IMR-90 (cell line): ENCODE results near the gene PLEKHA8. TPM values are rescaled to one million over a fixed set of nuclear protein-coding genes. Genes with fewer than 3 reads are reported as not detected.
A peak's percentile ranks its signal among the peaks of the same experiment; 100 is the strongest.

Source experiments
- ATAC-seq: fragments of 200-7000 bp; cut with Tn5 transposase; 2 replicates; pipeline ENCODE4 v1.9.1; 2020; ENCODE audit warnings: low read depth, mild to moderate bottlenecking, moderate library complexity
- BruUV-seq: library from RNA; stranded (reverse); fragments of 400-500 nt; replicated peaks from 2 replicates; lab custom pipeline; 2021; lab: Mats Ljungman, UMichigan
- CTCF ChIA-PET: fragments of 300-600 bp; formaldehyde crosslinking; extraction: SDS; loops from one replicate; lab custom pipeline; 2021; ENCODE audit warnings: antibody characterized with exemption; lab: Yijun Ruan, JAX
- POLR2A ChIA-PET: fragments of 300-600 bp; sonication (Branson Sonifier 250); formaldehyde crosslinking; loops from one replicate; lab custom pipeline; 2022; ENCODE audit warnings: antibody characterized with exemption; ENCODE audit not compliant: unreplicated experiment; lab: Charles Lee
- DNase-seq: peaks from one replicate; pipeline ENCODE4 v3.0.0; 2013
- H2AFZ ChIP-seq: replicated peaks from 2 replicates; pipeline ENCODE3; 2013; ENCODE audit warnings: low read length, mild to moderate bottlenecking; ENCODE audit not compliant: poor library complexity
- H2AK5ac ChIP-seq: 2 replicates; pipeline ENCODE4 v1.6.1; 2013; ENCODE audit warnings: low read depth, low read length, inconsistent platforms
- H2AK9ac ChIP-seq: replicated peaks from 2 replicates; pipeline ENCODE3; 2013; ENCODE audit warnings: mild to moderate bottlenecking, low read depth, low read length, moderate library complexity; ENCODE audit not compliant: poor library complexity
- H2BK120ac ChIP-seq: 2 replicates; pipeline ENCODE4 v1.6.1; 2013; ENCODE audit warnings: low read depth, low read length, inconsistent platforms
- H2BK15ac ChIP-seq: 3 replicates; pipeline ENCODE4 v1.6.1; 2013; ENCODE audit warnings: low read depth, low read length, inconsistent platforms
- H2BK20ac ChIP-seq: 2 replicates; pipeline ENCODE4 v1.6.1; 2013; ENCODE audit warnings: low read depth, mild to moderate bottlenecking, inconsistent platforms, low read length, moderate library complexity
- H2BK5ac ChIP-seq: 2 replicates; pipeline ENCODE4 v1.6.1; 2013; ENCODE audit warnings: mild to moderate bottlenecking, low read depth, low read length, inconsistent platforms; ENCODE audit not compliant: poor library complexity, severe bottlenecking
- H3K14ac ChIP-seq: replicated peaks from 2 replicates; pipeline ENCODE4 v1.6.1; 2013; ENCODE audit warnings: low read depth, low read length, inconsistent platforms
- H3K18ac ChIP-seq: 2 replicates; pipeline ENCODE4 v1.6.1; 2013; ENCODE audit warnings: low read depth, low read length, control low read depth
- H3K23ac ChIP-seq: 2 replicates; pipeline ENCODE4 v1.6.1; 2013; ENCODE audit warnings: low read depth, low read length, inconsistent platforms
- H3K27ac ChIP-seq: 2 replicates; pipeline ENCODE4 v1.5.1; 2013; ENCODE audit warnings: mild to moderate bottlenecking, control low read depth, low read length; ENCODE audit not compliant: insufficient read depth
- H3K27me3 ChIP-seq: 2 replicates; pipeline ENCODE4 v1.6.1; 2013; ENCODE audit warnings: low read length; ENCODE audit not compliant: control insufficient read depth, insufficient read depth
- H3K36me3 ChIP-seq: 2 replicates; pipeline ENCODE4 v1.6.1; 2013; ENCODE audit warnings: low read length, mixed read lengths; ENCODE audit not compliant: control insufficient read depth, insufficient read depth
- H3K4ac ChIP-seq: 2 replicates; pipeline ENCODE4 v1.6.1; 2013; ENCODE audit warnings: low read depth, low read length, inconsistent platforms
- H3K4me1 ChIP-seq: 2 replicates; pipeline ENCODE4 v1.6.1; 2013; ENCODE audit warnings: low read length, mixed read lengths; ENCODE audit not compliant: control insufficient read depth, insufficient read depth
- H3K4me2 ChIP-seq: 2 replicates; pipeline ENCODE4 v1.6.1; 2013; ENCODE audit warnings: low read depth, mild to moderate bottlenecking, control low read depth, low read length, moderate library complexity
- H3K4me3 ChIP-seq: 2 replicates; pipeline ENCODE4 v1.5.1; 2013; ENCODE audit warnings: low read depth, mild to moderate bottlenecking, control low read depth, low read length, moderate library complexity; ENCODE audit not compliant: insufficient read depth
- H3K56ac ChIP-seq: 2 replicates; pipeline ENCODE4 v1.6.1; 2013; ENCODE audit warnings: low read length, inconsistent platforms; ENCODE audit not compliant: insufficient read depth; ENCODE audit errors: extremely low read depth
- H3K79me1 ChIP-seq, 2 experiments: 2 replicates each; pipeline ENCODE4 v1.6.1; 2013; ENCODE audit warnings: low read length in 2 of 2, inconsistent platforms in 1 of 2, low read depth in 1 of 2
- H3K9ac ChIP-seq: 2 replicates; pipeline ENCODE4 v1.6.1; 2013; ENCODE audit warnings: low read depth, low read length, control low read depth
- H3K9me1 ChIP-seq: 2 replicates; pipeline ENCODE4 v1.6.1; 2013; ENCODE audit warnings: low read length, inconsistent platforms; ENCODE audit not compliant: insufficient read depth
- H3K9me3 ChIP-seq: 2 replicates; pipeline ENCODE4 v1.6.1; 2013; ENCODE audit warnings: low read length; ENCODE audit not compliant: control insufficient read depth, insufficient read depth
- H4K20me1 ChIP-seq: 2 replicates; pipeline ENCODE4 v1.6.1; 2013; ENCODE audit warnings: low read length, inconsistent platforms; ENCODE audit not compliant: insufficient read depth
- H4K5ac ChIP-seq: 2 replicates; pipeline ENCODE4 v1.6.1; 2013; ENCODE audit warnings: mild to moderate bottlenecking, low read depth, low read length, control low read depth
- H4K8ac ChIP-seq, 2 experiments: 2 replicates each; pipeline ENCODE4 v1.6.1; 2013; ENCODE audit warnings: low read depth in 2 of 2, low read length in 2 of 2, control low read depth in 1 of 2, inconsistent platforms in 1 of 2
- H4K91ac ChIP-seq: 2 replicates; pipeline ENCODE4 v1.6.1; 2013; ENCODE audit warnings: low read depth, low read length, inconsistent platforms; ENCODE audit not compliant: insufficient read depth
- CEBPB ChIP-seq: IDR thresholded peaks from 2 replicates; pipeline ENCODE4 v1.6.1; 2012; ENCODE audit warnings: low read depth, low read length, improper control_type of control experiment
- MAZ ChIP-seq: IDR thresholded peaks from 2 replicates; pipeline ENCODE4 v1.6.1; 2012; ENCODE audit warnings: low read depth, mild to moderate bottlenecking, low read length, improper control_type of control experiment, moderate library complexity, borderline replicate concordance
- MXI1 ChIP-seq: IDR thresholded peaks from 2 replicates; pipeline ENCODE4 v1.6.1; 2012; ENCODE audit warnings: low read depth, mild to moderate bottlenecking, low read length, moderate library complexity, borderline replicate concordance
- WGBS, 2 experiments: methylation state at CpG; one replicate each; pipeline versions ENCODE4 v1.1.5 to v1.1.7; 2013; ENCODE audit warnings: missing lambda C conversion rate in 2 of 2; ENCODE audit not compliant: insufficient read length in 1 of 2; ENCODE audit errors: extremely low coverage in 2 of 2; 5-methylcytosine and 5-hydroxymethylcytosine counted together
- dilution Hi-C: fragments of 300-500 bp; cut with HindIII; formaldehyde crosslinking; loops from one replicate; pipeline ENCODE4 v1.14.3; 2018; ENCODE audit warnings: low sequenced_read_pairs; ENCODE audit not compliant: unreplicated experiment
- in situ Hi-C: fragments of 300-500 bp; cut with MboI; formaldehyde crosslinking; loops from 3 replicates; pipeline ENCODE4 v1.14.3; 2019; ENCODE audit warnings: low sequenced_read_pairs, inconsistent platforms, mixed read lengths
- intact Hi-C: fragments of 100-400 bp; cut with micrococcal nuclease; formaldehyde crosslinking; loops from 2 replicates; pipeline ENCODE4 v1.10.0; 2022
- polyA plus RNA-seq, 3 experiments: library from polyadenylated mRNA; depleted of rRNA; stranded (reverse); fragments of >200 nt; gene quantifications; 2 replicates each; pipeline ENCODE4 v1.2.3, GENCODE V29; 2012; ENCODE audit warnings: low replicate concordance in 1 of 3
- total RNA-seq: library from RNA; depleted of rRNA; stranded (reverse); fragments of >200 nt; gene quantifications from 2 replicates; pipeline ENCODE4 v1.2.3, GENCODE V29; 2012

PLEKHA8 gene
- total and polyA plus RNA-seq, 2 of the 4 experiments (the other 2 are of a cell fraction): 3.6 to 9.7 TPM

- H3K4me1 ChIP-seq: peaks cover 2% of the 10 kb centered on the region; the same call in 1 of the 2 replicates
- no peaks in the 10 kb centered on the region for H3K27me3 ChIP-seq
- H2BK20ac ChIP-seq: no peak overlapping the region
- no peak overlapping the region for H4K5ac ChIP-seq
- H3K9me1 ChIP-seq: 0 out of 2 replicates have a peak, but pooled peaks cover 3% of the 10 kb centered on the region
- H3K4ac ChIP-seq: no peak overlapping the region; the same call in 1 of the 2 replicates
- ATAC-seq: peak; percentile 71
- dilution Hi-C loops: no loop called here
- ChIA-PET POLR2A (interaction anchor here (0.5 kb wide), 1 partner anchor 290 kb away, joined by 5 read pairs; no protein-coding TSS in a partner anchor), CTCF (interaction anchor here (1.4 kb wide), 1 partner anchor 16 kb away, joined by 5 read pairs; no protein-coding TSS in a partner anchor)
- no CpG with 5 or more reads among the region's 5 CpGs for WGBS, 2 experiments
- H2BK15ac ChIP-seq: no peak overlapping the region
- no peak overlapping the region for H2AK5ac ChIP-seq
- H3K36me3 ChIP-seq: no peaks in the 10 kb centered on the region
- H3K14ac ChIP-seq: no peak overlapping the region
- H3K4me2 ChIP-seq: no peak overlapping the region
- intact Hi-C loops: loop anchor here (5.0 kb wide), 1 partner anchor 315 kb away; the partner anchor contains the start of gene NOD1
- H3K27ac ChIP-seq: no peak overlapping the region
- H3K9me3 ChIP-seq: no peaks in the 10 kb centered on the region
- peak overlapping the region; percentile 19; the same call in 1 of the 2 replicates for H4K91ac ChIP-seq
- in situ Hi-C loops: loop anchor here (10.0 kb wide), 2 partner anchors 112 to 402 kb away; no protein-coding TSS in a partner anchor
- no peaks in the 10 kb centered on the region for H4K20me1 ChIP-seq
- no peak for TF ChIP-seq MXI1
- no peak for TF ChIP-seq CEBPB
- TF ChIP-seq MAZ: no peak; the same call in 1 of the 2 replicates
- no peak overlapping the region for H3K56ac ChIP-seq
- no peak overlapping the region for H3K4me3 ChIP-seq
- no peak overlapping the region for H3K9ac ChIP-seq
- H2BK5ac ChIP-seq: no peak overlapping the region
- H3K79me1 ChIP-seq: no peaks in the 10 kb centered on the region
- no peak overlapping the region; a peak in 1 of 4 replicates for H4K8ac ChIP-seq
- H2AFZ ChIP-seq: peak overlapping the region; percentile 58
- peak; percentile 59 for DNase-seq
- no peak overlapping the region for H3K18ac ChIP-seq
- no peak overlapping the region for H2AK9ac ChIP-seq
- H3K23ac ChIP-seq: no peak overlapping the region
- no TSS peak for BruUV-seq
- no peak overlapping the region for H2BK120ac ChIP-seq
Measured at GRCh38 chr7:30162622-30163124, 134.5 kb downstream of the PLEKHA8 start.
